ENCODE measurements around the gene GRM7.

The GRM7 gene

GRCh38 chr3:7567160-7567559 lies 706.2 kb downstream of the GRM7 start:
- Histone ChIP-seq H3K36me3 (no peaks in the 10 kb centered on the region), H3K4me1 (ENCODE audit: control insufficient read depth in 1 of 2, insufficient read depth in 1 of 2, low read depth in 1 of 2, low read length in 1 of 2) (no peaks in the 10 kb centered on the region), H3K27me3 (no peaks in the 10 kb centered on the region), H3K9me3 (no peaks in the 10 kb centered on the region), H3K27ac (no peak overlapping the region), H3K4me3 (ENCODE audit: low read depth in 1 of 2, low read length in 1 of 2) (no peak overlapping the region)
- no peak for TF ChIP-seq CTCF (IDR thresholded peaks at IDR 0.05)

GRCh38 chr3:7568526-7569184 lies 707.7 kb downstream of the GRM7 start:
- H3K27me3 ChIP-seq, result no peaks in the 10 kb centered on the region
- no peaks in the 10 kb centered on the region for H3K4me1 ChIP-seq (ENCODE audit: control insufficient read depth in 1 of 2, insufficient read depth in 1 of 2, low read depth in 1 of 2, low read length in 1 of 2)
- H3K4me3 ChIP-seq (ENCODE audit: low read depth in 1 of 2, low read length in 1 of 2), result no peak overlapping the region
- H3K36me3 ChIP-seq, result no peaks in the 10 kb centered on the region
- no peak overlapping the region for H3K27ac ChIP-seq
- H3K9me3 ChIP-seq, result no peaks in the 10 kb centered on the region
- no peak for TF ChIP-seq CTCF (IDR thresholded peaks at IDR 0.05)

GRCh38 chr3:7573330-7573729 lies 712.4 kb downstream of the GRM7 start:
- no peak for TF ChIP-seq CTCF (IDR thresholded peaks at IDR 0.05)
- Histone ChIP-seq H3K4me1 (ENCODE audit: control insufficient read depth in 1 of 2, insufficient read depth in 1 of 2, low read depth in 1 of 2, low read length in 1 of 2) (no peaks in the 10 kb centered on the region), H3K27ac (no peak overlapping the region)

GRCh38 chr3:7574435-7574834 lies 713.5 kb downstream of the GRM7 start:
- no peaks in the 10 kb centered on the region for H3K27me3 ChIP-seq
- H3K4me3 ChIP-seq (ENCODE audit: low read depth in 1 of 2, low read length in 1 of 2), result no peak overlapping the region
- H3K4me1 ChIP-seq (ENCODE audit: control insufficient read depth in 1 of 2, insufficient read depth in 1 of 2, low read depth in 1 of 2, low read length in 1 of 2), result no peaks in the 10 kb centered on the region
- TF ChIP-seq CTCF (IDR thresholded peaks at IDR 0.05), result no peak
- no peak overlapping the region for H3K27ac ChIP-seq
- H3K9me3 ChIP-seq, result no peaks in the 10 kb centered on the region
- H3K36me3 ChIP-seq, result no peaks in the 10 kb centered on the region

More at GRCh38 chr3:7573330-7573729, 712.4 kb downstream of the GRM7 start:
- Histone ChIP-seq H3K36me3 (no peaks in the 10 kb centered on the region), H3K27me3 (no peaks in the 10 kb centered on the region), H3K4me3 (ENCODE audit: low read depth in 1 of 2, low read length in 1 of 2) (no peak overlapping the region), H3K9me3 (no peaks in the 10 kb centered on the region)

- Histone ChIP-seq H3K36me3 (no peaks in the 10 kb centered on the region), H3K9me3 (no peaks in the 10 kb centered on the region), H3K27me3 (no peaks in the 10 kb centered on the region), H3K4me1 (ENCODE audit: control insufficient read depth in 1 of 2, insufficient read depth in 1 of 2, low read depth in 1 of 2, low read length in 1 of 2) (no peaks in the 10 kb centered on the region), H3K4me3 (ENCODE audit: low read depth in 1 of 2, low read length in 1 of 2) (no peak overlapping the region), H3K27ac (no peak overlapping the region)
- no peak for TF ChIP-seq CTCF (IDR thresholded peaks at IDR 0.05)
These were observed 715.2 kb downstream of the GRM7 start for GRCh38 chr3:7576071-7576470.

Measured in neutrophil (primary cell).